ENCODE results near the gene ST6GALNAC2.

Gene ST6GALNAC2

GRCh38 chr17:76548378-76549214 is 37.1 kb downstream of the ST6GALNAC2 start:
- no peak overlapping the region for H3K4me3 ChIP-seq (replicated peaks; ENCODE audit: low read depth, low read length)
- TF ChIP-seq CTCF (IDR thresholded peaks at IDR 0.05; ENCODE audit: low read depth, low read length, missing control alignments) = no peak
- no peak for DNase-seq (ENCODE audit: extremely low read depth, low read depth)

- no peak overlapping the region for H3K4me3 ChIP-seq (replicated peaks; ENCODE audit: low read depth, low read length)
- DNase-seq (ENCODE audit: extremely low read depth, low read depth) = no peak
- TF ChIP-seq CTCF (IDR thresholded peaks at IDR 0.05; ENCODE audit: low read depth, low read length, missing control alignments) = no peak
These were observed 37.9 kb downstream of the ST6GALNAC2 start for GRCh38 chr17:76547642-76548202.

- no peak for DNase-seq (ENCODE audit: extremely low read depth, low read depth)
- H3K4me3 ChIP-seq (replicated peaks; ENCODE audit: low read depth, low read length) = no peak overlapping the region
- TF ChIP-seq CTCF (IDR thresholded peaks at IDR 0.05; ENCODE audit: low read depth, low read length, missing control alignments) = peak; percentile 76
These were observed 38.4 kb downstream of the ST6GALNAC2 start for GRCh38 chr17:76547183-76547641.

- no peak overlapping the region for H3K4me3 ChIP-seq (replicated peaks; ENCODE audit: low read depth, low read length)
- TF ChIP-seq CTCF (IDR thresholded peaks at IDR 0.05; ENCODE audit: low read depth, low read length, missing control alignments) = no peak
These were observed 39.0 kb downstream of the ST6GALNAC2 start for GRCh38 chr17:76546556-76547182.

GRCh38 chr17:76545918-76546555 is 39.6 kb downstream of the ST6GALNAC2 start:
- no peak for DNase-seq (ENCODE audit: extremely low read depth, low read depth)
- no peak overlapping the region for H3K4me3 ChIP-seq (replicated peaks; ENCODE audit: low read depth, low read length)
- TF ChIP-seq CTCF (IDR thresholded peaks at IDR 0.05; ENCODE audit: low read depth, low read length, missing control alignments) = no peak

More at GRCh38 chr17:76546556-76547182, 39.0 kb downstream of the ST6GALNAC2 start:
- no peak for DNase-seq (ENCODE audit: extremely low read depth, low read depth)

- TF ChIP-seq CTCF (IDR thresholded peaks at IDR 0.05; ENCODE audit: low read depth, low read length, missing control alignments) = no peak
- DNase-seq (ENCODE audit: extremely low read depth, low read depth) = no peak
- no peak overlapping the region for H3K4me3 ChIP-seq (replicated peaks; ENCODE audit: low read depth, low read length)
These were observed 40.9 kb downstream of the ST6GALNAC2 start for GRCh38 chr17:76544546-76545365.

Measured in HFF-Myc (cell line).